Activated CD4-positive, alpha-beta memory T cell treated with anti-CD3 and anti-CD28 coated beads, Interleukin-2, amount 10 ng/mL, durations not matched to agents 7 days and 5 days (primary cell): ENCODE data around the gene UBE2E3. TPM values are rescaled to one million over a fixed set of nuclear protein-coding genes. Genes with fewer than 3 reads are reported as not detected.

Experiments
- CTCF ChIA-PET: fragments of 350-600 bp; sonication (Branson Sonifier 250); formaldehyde crosslinking; loops from one replicate; lab custom pipeline; 2021; ENCODE audit warnings: antibody characterized with exemption, inconsistent platforms; lab: Charles Lee
- POLR2A ChIA-PET: fragments of 350-600 bp; sonication (Branson Sonifier 250); formaldehyde crosslinking; loops from one replicate; lab custom pipeline; 2021; ENCODE audit warnings: antibody characterized with exemption; lab: Charles Lee
- DNase-seq: peaks from one replicate; pipeline ENCODE4 v3.0.0-alpha.2; 2020
- H3K27ac Mint-ChIP-seq: one replicate; pipeline ENCODE4 v1.8.0; 2021; ENCODE audit warnings: mild to moderate bottlenecking, mixed read lengths
- H3K27me3 Mint-ChIP-seq: one replicate; pipeline ENCODE4 v1.8.0; 2021; ENCODE audit warnings: mixed read lengths
- H3K36me3 Mint-ChIP-seq: one replicate; pipeline ENCODE4 v1.8.0; 2021; ENCODE audit warnings: low read depth, mixed read lengths
- H3K4me1 Mint-ChIP-seq: one replicate; pipeline ENCODE4 v1.8.0; 2021; ENCODE audit warnings: mixed read lengths
- H3K4me3 Mint-ChIP-seq: one replicate; pipeline ENCODE4 v1.8.0; 2021; ENCODE audit warnings: mild to moderate bottlenecking, mixed read lengths
- H3K9me3 Mint-ChIP-seq: one replicate; pipeline ENCODE4 v1.8.0; 2021; ENCODE audit warnings: mixed read lengths
- total RNA-seq, 2 experiments: library from RNA; stranded (reverse); gene quantifications; one replicate each; pipeline ENCODE4 v1.2.3, GENCODE V29; 2021

UBE2E3 gene
- total RNA-seq, 2 experiments from 2014 or later: 42.1 to 42.5 TPM

DNA sequence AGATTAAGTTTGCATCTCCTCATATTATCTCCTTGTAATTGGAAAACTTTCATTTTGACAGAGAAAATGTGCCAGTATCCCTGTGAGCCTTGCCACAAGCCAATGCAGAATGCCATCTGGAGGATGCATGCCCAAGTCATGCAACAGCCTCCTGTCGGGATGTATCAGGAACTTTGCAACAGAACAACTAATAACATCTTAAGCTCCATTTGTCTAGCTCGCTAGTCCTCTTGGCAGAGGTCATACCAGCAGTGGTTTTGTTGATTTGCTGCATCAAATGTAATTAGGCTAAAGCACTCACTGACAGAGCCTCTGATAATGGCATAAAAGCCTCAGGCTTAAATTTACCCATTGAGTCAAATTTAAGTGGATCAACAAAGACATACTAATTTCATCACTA, 125.8 kb downstream of the UBE2E3 start:
- Mint-ChIP-seq H3K4me1 (peaks cover 60% of the 10 kb centered on the region), H3K9me3 (peaks cover 10% of the 10 kb centered on the region), H3K36me3 (peaks cover 18% of the 10 kb centered on the region), H3K27me3 (no peaks in the 10 kb centered on the region), H3K4me3 (no peak overlapping the region), H3K27ac (peak overlapping the region; percentile 80)
- no peak for DNase-seq
- POLR2A ChIA-PET: interaction anchor here (0.6 to 9.8 kb wide), 22 partner anchors 16 to 365 kb away, joined by 3 to 229 read pairs (median 6); partner anchors contain the start of genes ITGA4 and UBE2E3
- CTCF ChIA-PET: interaction anchor here (0.8 to 4.8 kb wide), 8 partner anchors 25 to 609 kb away, joined by 3 to 69 read pairs (median 4); partner anchors contain the start of gene ITGA4

DNA sequence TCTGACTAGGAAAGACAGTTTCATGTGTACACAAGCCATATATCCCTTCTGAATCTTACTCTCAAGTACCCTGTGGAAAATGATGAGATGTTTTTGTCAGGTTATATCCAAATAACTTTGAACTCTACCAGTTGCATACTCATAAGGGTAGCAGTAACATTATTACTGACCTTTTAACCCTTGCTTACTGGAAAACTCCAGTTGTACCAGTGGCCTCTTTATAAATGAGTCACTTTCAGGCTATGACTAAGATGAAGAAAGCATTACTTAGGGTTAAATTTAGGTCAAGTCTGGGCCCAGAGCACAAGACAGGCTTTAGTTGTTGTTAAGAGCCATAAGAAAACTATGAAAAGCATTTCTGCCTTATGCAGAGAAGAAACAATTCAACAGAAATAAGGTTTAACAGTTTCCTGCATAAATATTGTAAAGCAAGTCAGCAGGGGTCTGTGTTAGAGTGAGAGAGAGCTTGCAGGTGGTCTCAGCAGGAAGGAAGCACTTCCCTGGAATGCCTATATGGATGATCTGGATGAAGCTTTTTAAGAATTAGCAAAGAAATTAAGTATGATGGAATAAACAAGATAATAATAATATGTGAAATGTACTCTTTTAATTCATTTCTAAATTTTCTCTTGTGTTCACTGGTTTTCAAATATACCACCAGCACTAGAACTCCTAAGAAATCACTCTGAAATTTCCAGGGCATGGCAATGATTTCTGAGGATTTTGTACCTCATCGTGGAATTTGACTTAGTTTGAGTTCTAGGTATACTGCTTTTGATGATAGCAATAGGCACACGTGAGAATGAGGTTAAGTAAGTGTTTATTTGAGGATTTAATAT, 126.6 kb downstream of the UBE2E3 start:
- H3K4me1 Mint-ChIP-seq: peaks cover 60% of the 10 kb centered on the region

DNA sequence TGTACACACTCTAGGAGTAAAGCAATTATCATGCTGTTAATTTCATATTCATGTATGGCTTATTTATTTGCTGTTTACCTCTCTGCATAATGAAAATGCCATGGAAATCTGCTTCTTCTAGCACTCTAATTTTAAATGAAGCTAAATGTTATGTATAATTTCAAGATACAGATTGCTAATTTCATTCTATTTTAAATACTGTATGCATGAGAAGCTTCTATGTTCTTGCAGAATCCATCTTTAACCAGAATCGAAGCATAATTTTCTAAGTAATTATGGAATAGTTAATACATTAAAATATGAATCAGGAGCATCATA, 127.2 kb downstream of the UBE2E3 start:
- ChIA-PET POLR2A (interaction anchor here (0.8 to 9.8 kb wide), 19 partner anchors 10 to 363 kb away, joined by 3 to 229 read pairs (median 7); partner anchors contain the start of gene ITGA4), CTCF (interaction anchor here (1.2 to 4.8 kb wide), 6 partner anchors 16 to 360 kb away, joined by 3 to 69 read pairs (median 4); partner anchors contain the start of gene ITGA4)
- H3K4me1 Mint-ChIP-seq: peaks cover 60% of the 10 kb centered on the region
- H3K36me3 Mint-ChIP-seq: peaks cover 18% of the 10 kb centered on the region
- no peaks in the 10 kb centered on the region for H3K27me3 Mint-ChIP-seq
- no peak overlapping the region for H3K4me3 Mint-ChIP-seq
- H3K9me3 Mint-ChIP-seq: peaks cover 10% of the 10 kb centered on the region
- no peak for DNase-seq
- H3K27ac Mint-ChIP-seq: peak overlapping the region; percentile 81

More for the DNA sequence above, 126.6 kb downstream of the UBE2E3 start:
- ChIA-PET CTCF (interaction anchor here (1.2 to 4.8 kb wide), 8 partner anchors 17 to 364 kb away, joined by 3 to 69 read pairs (median 4); partner anchors contain the start of gene ITGA4), POLR2A (interaction anchor here (0.6 to 9.8 kb wide), 22 partner anchors 15 to 364 kb away, joined by 3 to 229 read pairs (median 6); partner anchors contain the start of gene ITGA4)
- Mint-ChIP-seq H3K36me3 (peaks cover 18% of the 10 kb centered on the region), H3K9me3 (peaks cover 10% of the 10 kb centered on the region), H3K4me3 (peak overlapping the region; percentile 50), H3K27me3 (no peaks in the 10 kb centered on the region), H3K27ac (peak overlapping the region; percentile 81)
- DNase-seq: peak; percentile 40

DNA sequence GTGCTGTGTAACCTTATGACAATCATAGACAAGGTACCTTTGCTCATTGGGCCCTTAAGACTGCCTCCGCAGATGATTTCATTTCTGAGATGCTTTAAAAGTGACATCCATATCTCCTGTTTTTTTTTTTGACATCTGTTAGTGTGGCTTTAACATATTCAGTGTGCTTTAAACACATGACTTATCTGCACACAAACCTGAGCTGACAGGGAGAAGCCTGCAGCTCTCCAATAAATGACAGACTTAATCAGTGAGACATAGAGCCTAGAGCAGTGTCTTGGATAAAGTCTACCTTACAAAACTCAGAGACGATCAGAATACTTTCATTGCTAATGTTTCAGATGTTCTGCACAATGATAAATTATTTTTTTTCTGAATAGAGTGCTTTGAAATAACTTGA, 130.7 kb downstream of the UBE2E3 start:
- peaks cover 26% of the 10 kb centered on the region for H3K36me3 Mint-ChIP-seq
- POLR2A ChIA-PET: interaction anchor here (0.7 to 9.8 kb wide), 4 partner anchors 15 to 348 kb away, joined by 3 to 229 read pairs (median 58); partner anchors contain the start of gene ITGA4
- no peak overlapping the region for H3K4me3 Mint-ChIP-seq
- peaks cover 17% of the 10 kb centered on the region for H3K9me3 Mint-ChIP-seq
- H3K27me3 Mint-ChIP-seq: no peaks in the 10 kb centered on the region
- DNase-seq: no peak
- H3K27ac Mint-ChIP-seq: no peak overlapping the region
- CTCF ChIA-PET: interaction anchor here (0.5 to 1.1 kb wide), 2 partner anchors 35 to 355 kb away, joined by 3 to 4 read pairs; no protein-coding TSS in a partner anchor
- peaks cover 45% of the 10 kb centered on the region for H3K4me1 Mint-ChIP-seq

DNA sequence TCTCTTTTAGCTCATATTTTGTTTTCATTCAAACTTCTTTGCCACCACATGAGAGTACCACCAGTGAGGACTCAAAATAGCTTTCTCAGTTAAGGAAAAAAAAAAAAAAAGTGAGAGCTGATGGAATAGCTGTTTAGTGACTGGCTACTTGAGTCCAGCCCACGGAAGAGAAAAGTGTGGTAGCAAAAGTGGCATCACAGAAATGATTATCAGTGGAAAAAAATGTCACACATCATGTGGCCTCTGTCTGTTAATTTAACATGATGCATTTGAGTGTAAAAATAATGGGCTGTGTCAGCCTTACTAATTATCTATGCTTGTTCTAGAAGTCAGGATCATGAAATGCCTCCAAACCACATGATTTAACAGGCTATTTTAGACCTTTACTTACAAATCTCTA, 132.5 kb downstream of the UBE2E3 start:
- Mint-ChIP-seq H3K27ac (no peak overlapping the region), H3K4me3 (no peak overlapping the region), H3K9me3 (peaks cover 17% of the 10 kb centered on the region), H3K27me3 (no peaks in the 10 kb centered on the region), H3K36me3 (peaks cover 29% of the 10 kb centered on the region), H3K4me1 (peaks cover 37% of the 10 kb centered on the region)
- POLR2A ChIA-PET: interaction anchor here (1.2 to 9.7 kb wide), 5 partner anchors 9 to 344 kb away, joined by 4 to 114 read pairs (median 7); partner anchors contain the start of gene ITGA4
- DNase-seq: no peak
- CTCF ChIA-PET: interaction anchor here (0.6 to 1.1 kb wide), 2 partner anchors 18 to 353 kb away, joined by 3 read pairs; no protein-coding TSS in a partner anchor
